Aortic smooth muscle cell (primary cell): ENCODE data around the gene SLC35A2. TPM values are rescaled to one million over a fixed set of nuclear protein-coding genes. Genes with fewer than 3 reads are reported as not detected.

Experiments used
- total RNA-seq: library from RNA; depleted of rRNA; stranded (reverse); fragments of >200 nt; gene quantifications from 2 replicates; pipeline ENCODE4 v1.2.3, GENCODE V29; 2014

The SLC35A2 gene
- 11.9 and 12.9 TPM in 2 replicates for total RNA-seq

GRCh38 chrX:48911412-48912182 is at the start of gene SLC35A2:
TSS of gene SLC35A2 (minus strand) at chrX:48911646. CDS start at chrX:48911636, 10 bp downstream.

GRCh38 chrX:48957477-48957826 is 46.0 kb upstream of the SLC35A2 start, which contains the start of gene OTUD5:
TSS of gene OTUD5 (minus strand) at chrX:48957607. CDS start at chrX:48957570, 37 bp downstream.

GRCh38 chrX:48918643-48919340 is 7.3 kb upstream of the SLC35A2 start, which contains the start of gene PIM2:
TSS of gene PIM2 (minus strand) at chrX:48919024. CDS start at chrX:48918834, 190 bp downstream.

GRCh38 chrX:48897625-48898306 is 13.7 kb downstream of the SLC35A2 start, which contains the start of the genes PQBP1 and TIMM17B:
TSS of gene PQBP1 (plus strand) at chrX:48897930. CDS start at chrX:48898510, 580 bp downstream.
TSS of gene TIMM17B (minus strand) at chrX:48897768. CDS start at chrX:48897749, 19 bp downstream.

Other genes with a start within 250 kb of the SLC35A2 start
- 0.12 TPM in 1 of 2 replicates, not detected in the other for gene WAS, start 227.8 kb downstream of the SLC35A2 start, total RNA-seq
- 3.0 and 4.4 TPM in 2 replicates for gene SUV39H1, start 214.9 kb downstream of the SLC35A2 start, total RNA-seq
- not detected in 2 replicates for gene GLOD5, start 149.9 kb downstream of the SLC35A2 start, total RNA-seq
- not detected in 2 replicates for gene GATA1, start 125.1 kb downstream of the SLC35A2 start, total RNA-seq
- gene HDAC6, start 109.6 kb downstream of the SLC35A2 start, total RNA-seq: 21.7 and 28.1 TPM in 2 replicates
- gene ERAS, start 85.1 kb downstream of the SLC35A2 start, total RNA-seq: not detected in 2 replicates
- gene PCSK1N, start 76.0 kb downstream of the SLC35A2 start, total RNA-seq: not detected in 2 replicates
- gene TIMM17B, start 13.9 kb downstream of the SLC35A2 start, total RNA-seq: 22.9 and 30.3 TPM in 2 replicates
- gene PQBP1, start 13.7 kb downstream of the SLC35A2 start, total RNA-seq: 63.0 and 96.7 TPM in 2 replicates
- gene PIM2, start 7.4 kb upstream of the SLC35A2 start, total RNA-seq: 2.7 and 3.3 TPM in 2 replicates
- gene OTUD5, start 46.0 kb upstream of the SLC35A2 start, total RNA-seq: 33.1 and 33.4 TPM in 2 replicates
- gene KCND1, start 60.2 kb upstream of the SLC35A2 start, total RNA-seq: 0.56 and 0.79 TPM in 2 replicates
- gene GRIPAP1, start 90.6 kb upstream of the SLC35A2 start, total RNA-seq: 27.2 and 39.0 TPM in 2 replicates
- gene TFE3, start 131.7 kb upstream of the SLC35A2 start, total RNA-seq: 27.1 and 27.5 TPM in 2 replicates
- 0.25 and 0.26 TPM in 2 replicates for gene CCDC120, start 147.4 kb upstream of the SLC35A2 start, total RNA-seq
- gene PRAF2, start 162.4 kb upstream of the SLC35A2 start, total RNA-seq: 6.5 and 8.0 TPM in 2 replicates
- gene WDR45, start 168.2 kb upstream of the SLC35A2 start, total RNA-seq: 60.1 and 68.4 TPM in 2 replicates
- gene GPKOW, start 212.1 kb upstream of the SLC35A2 start, total RNA-seq: 21.3 and 22.7 TPM in 2 replicates